Measurements from ENCODE around the gene EFHC2. TPM values are rescaled to one million over a fixed set of nuclear protein-coding genes. Genes with fewer than 3 reads are reported as not detected.

Gene EFHC2
- polyA plus RNA-seq, 1 donor (not counting 4 experiments of a cell fraction or from before 2014, with no cell fraction given) = 0.98 TPM

DNA sequence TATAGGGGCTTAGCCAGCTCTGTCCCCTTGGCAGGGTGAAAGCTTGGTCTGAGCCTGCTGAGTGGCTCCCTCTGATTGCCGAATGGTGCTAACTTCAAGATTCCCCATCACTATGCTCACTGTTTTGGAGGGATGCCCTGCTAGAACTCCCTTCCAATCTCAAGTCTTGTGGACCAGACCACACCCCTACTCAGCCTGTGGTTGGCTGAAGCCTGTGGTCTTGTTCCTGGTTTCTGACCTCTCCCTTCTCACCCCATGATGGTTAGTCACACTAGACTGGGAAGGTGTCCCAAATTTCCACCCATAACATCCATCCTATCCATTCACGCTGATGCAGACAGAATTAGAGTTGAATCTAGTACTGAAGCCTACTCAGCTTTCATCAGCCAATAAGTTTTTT lies 185.6 kb downstream of the EFHC2 start:
- dilution Hi-C loops (cut with MboI; ENCODE audit: extremely low pct_ligation_motif_present, low sequenced_read_pairs) = no loop called here
- no peak overlapping the region for H3K4me3 ChIP-seq (ENCODE audit: control insufficient read depth in 2 of 3, extremely low read depth in 1 of 3, insufficient read depth in 2 of 3, low read depth in 1 of 3, low read length in 3 of 3)
- no peaks in the 10 kb centered on the region for H3K9me3 ChIP-seq (ENCODE audit: control insufficient read depth, low read depth, low read length)
- no peaks in the 10 kb centered on the region for H3K9me1 ChIP-seq (ENCODE audit: control insufficient read depth, extremely low read depth, insufficient read depth, low read length)
- no peaks in the 10 kb centered on the region for H3K27me3 ChIP-seq (ENCODE audit: control insufficient read depth, extremely low read depth, insufficient read depth, low read length)
- H3K4me1 ChIP-seq (ENCODE audit: control insufficient read depth, extremely low read depth, insufficient read depth, low read length) = peaks cover 5% of the 10 kb centered on the region
- H3K27ac ChIP-seq (ENCODE audit: control insufficient read depth, insufficient read depth, low read length) = no peak overlapping the region
- no peaks in the 10 kb centered on the region for H3K36me3 ChIP-seq (ENCODE audit: control insufficient read depth in 2 of 2, extremely low read depth in 1 of 2, insufficient read depth in 2 of 2, low read length in 2 of 2)
- H3K9ac ChIP-seq (ENCODE audit: control insufficient read depth, extremely low read depth, insufficient read depth, low read length) = no peak overlapping the region
- FAIRE-seq = no peak
- no peak overlapping the region for H3K4me2 ChIP-seq (ENCODE audit: control insufficient read depth, extremely low read depth, insufficient read depth, low read depth, low read length)
- no peaks in the 10 kb centered on the region for H4K20me1 ChIP-seq (ENCODE audit: control insufficient read depth, extremely low read depth, insufficient read depth, low read length)
- no peak for TF ChIP-seq EZH2 (IDR thresholded peaks at IDR 0.05; ENCODE audit: low read length)
- TF ChIP-seq, protein P1, sequence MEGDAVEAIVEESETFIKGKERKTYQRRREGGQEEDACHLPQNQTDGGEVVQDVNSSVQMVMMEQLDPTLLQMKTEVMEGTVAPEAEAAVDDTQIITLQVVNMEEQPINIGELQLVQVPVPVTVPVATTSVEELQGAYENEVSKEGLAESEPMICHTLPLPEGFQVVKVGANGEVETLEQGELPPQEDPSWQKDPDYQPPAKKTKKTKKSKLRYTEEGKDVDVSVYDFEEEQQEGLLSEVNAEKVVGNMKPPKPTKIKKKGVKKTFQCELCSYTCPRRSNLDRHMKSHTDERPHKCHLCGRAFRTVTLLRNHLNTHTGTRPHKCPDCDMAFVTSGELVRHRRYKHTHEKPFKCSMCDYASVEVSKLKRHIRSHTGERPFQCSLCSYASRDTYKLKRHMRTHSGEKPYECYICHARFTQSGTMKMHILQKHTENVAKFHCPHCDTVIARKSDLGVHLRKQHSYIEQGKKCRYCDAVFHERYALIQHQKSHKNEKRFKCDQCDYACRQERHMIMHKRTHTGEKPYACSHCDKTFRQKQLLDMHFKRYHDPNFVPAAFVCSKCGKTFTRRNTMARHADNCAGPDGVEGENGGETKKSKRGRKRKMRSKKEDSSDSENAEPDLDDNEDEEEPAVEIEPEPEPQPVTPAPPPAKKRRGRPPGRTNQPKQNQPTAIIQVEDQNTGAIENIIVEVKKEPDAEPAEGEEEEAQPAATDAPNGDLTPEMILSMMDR (optimal IDR thresholded peaks at IDR 0.05 in 1 of 3, IDR thresholded peaks at IDR 0.05 in 1 of 3, conservative IDR thresholded peaks at IDR 0.05 in 1 of 3; ENCODE audit: extremely low read depth in 1 of 3, insufficient read depth in 2 of 3, low read length in 3 of 3) = no peak
- H2AFZ ChIP-seq (ENCODE audit: control insufficient read depth, low read length) = no peak overlapping the region
- DNase-seq (ENCODE audit: low read depth, low spot score) = no peak
- H3K79me2 ChIP-seq (ENCODE audit: control insufficient read depth, insufficient read depth, low read length) = no peaks in the 10 kb centered on the region

DNA sequence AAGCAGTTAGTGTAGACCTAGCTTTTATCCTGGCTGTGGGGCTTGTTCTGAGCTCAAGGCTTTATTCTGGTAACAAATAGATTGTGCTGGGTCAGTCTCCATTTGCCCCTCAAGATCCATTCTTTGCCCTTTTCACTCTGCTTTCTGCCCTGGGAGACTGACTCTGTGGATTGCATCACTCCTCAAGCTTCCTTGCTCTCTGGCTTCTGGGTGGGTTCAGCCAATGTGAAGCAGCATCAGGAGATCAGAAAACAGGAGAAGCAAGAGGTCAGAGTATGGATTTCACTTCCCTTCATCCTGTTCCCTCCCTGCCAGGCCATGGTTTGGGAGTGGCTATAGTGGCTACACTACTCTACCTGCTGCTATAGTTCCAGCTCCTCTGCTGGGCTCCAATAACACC lies 186.2 kb downstream of the EFHC2 start:
- DNase-seq (ENCODE audit: low read depth, low spot score) = no peak
- no peaks in the 10 kb centered on the region for H3K27me3 ChIP-seq (ENCODE audit: control insufficient read depth, extremely low read depth, insufficient read depth, low read length)
- H3K4me1 ChIP-seq (ENCODE audit: control insufficient read depth, extremely low read depth, insufficient read depth, low read length) = peaks cover 5% of the 10 kb centered on the region
- H3K9ac ChIP-seq (ENCODE audit: control insufficient read depth, extremely low read depth, insufficient read depth, low read length) = no peak overlapping the region
- H3K9me3 ChIP-seq (ENCODE audit: control insufficient read depth, low read depth, low read length) = no peaks in the 10 kb centered on the region
- no peak overlapping the region for H3K27ac ChIP-seq (ENCODE audit: control insufficient read depth, insufficient read depth, low read length)
- H2AFZ ChIP-seq (ENCODE audit: control insufficient read depth, low read length) = no peak overlapping the region
- dilution Hi-C loops (cut with MboI; ENCODE audit: extremely low pct_ligation_motif_present, low sequenced_read_pairs) = no loop called here
- FAIRE-seq = no peak
- H3K4me2 ChIP-seq (ENCODE audit: control insufficient read depth, extremely low read depth, insufficient read depth, low read depth, low read length) = no peak overlapping the region
- H3K4me3 ChIP-seq (ENCODE audit: control insufficient read depth in 2 of 3, extremely low read depth in 1 of 3, insufficient read depth in 2 of 3, low read depth in 1 of 3, low read length in 3 of 3) = no peak overlapping the region
- no peaks in the 10 kb centered on the region for H4K20me1 ChIP-seq (ENCODE audit: control insufficient read depth, extremely low read depth, insufficient read depth, low read length)
- no peak for TF ChIP-seq EZH2 (IDR thresholded peaks at IDR 0.05; ENCODE audit: low read length)
- TF ChIP-seq, protein P1 (optimal IDR thresholded peaks at IDR 0.05 in 1 of 3, IDR thresholded peaks at IDR 0.05 in 1 of 3, conservative IDR thresholded peaks at IDR 0.05 in 1 of 3; ENCODE audit: extremely low read depth in 1 of 3, insufficient read depth in 2 of 3, low read length in 3 of 3) = no peak
- H3K36me3 ChIP-seq (ENCODE audit: control insufficient read depth in 2 of 2, extremely low read depth in 1 of 2, insufficient read depth in 2 of 2, low read length in 2 of 2) = no peaks in the 10 kb centered on the region
- H3K9me1 ChIP-seq (ENCODE audit: control insufficient read depth, extremely low read depth, insufficient read depth, low read length) = no peaks in the 10 kb centered on the region
- no peaks in the 10 kb centered on the region for H3K79me2 ChIP-seq (ENCODE audit: control insufficient read depth, insufficient read depth, low read length)
